HUDEP-2 (cell line): Measurements from ENCODE around the gene CDRT15L2.
"Not testable (repeated sequence)": the region's sequence is repeated elsewhere in the genome, so short reads cannot be mapped to it uniquely, and the experiment has no call there.

Experiments used
- DNase-seq, 76 experiments: peaks; one replicate each; lab custom pipeline; 2025; ENCODE audit not compliant: unreplicated experiment in 76 of 76; lab: John Stamatoyannopoulos, UW

The CDRT15L2 gene

GRCh38 chr17:20579424-20579823 is at the start of gene CDRT15L2:
CDRT15L2 (plus strand) TSS chr17:20579724; CDS start chr17:20579744, 20 bp downstream.
- DNase-seq = not testable (repeated sequence)

- DNase-seq = not testable (repeated sequence)
Observed at GRCh38 chr17:20530104-20530503, 49.4 kb upstream of the CDRT15L2 start.

DNA sequence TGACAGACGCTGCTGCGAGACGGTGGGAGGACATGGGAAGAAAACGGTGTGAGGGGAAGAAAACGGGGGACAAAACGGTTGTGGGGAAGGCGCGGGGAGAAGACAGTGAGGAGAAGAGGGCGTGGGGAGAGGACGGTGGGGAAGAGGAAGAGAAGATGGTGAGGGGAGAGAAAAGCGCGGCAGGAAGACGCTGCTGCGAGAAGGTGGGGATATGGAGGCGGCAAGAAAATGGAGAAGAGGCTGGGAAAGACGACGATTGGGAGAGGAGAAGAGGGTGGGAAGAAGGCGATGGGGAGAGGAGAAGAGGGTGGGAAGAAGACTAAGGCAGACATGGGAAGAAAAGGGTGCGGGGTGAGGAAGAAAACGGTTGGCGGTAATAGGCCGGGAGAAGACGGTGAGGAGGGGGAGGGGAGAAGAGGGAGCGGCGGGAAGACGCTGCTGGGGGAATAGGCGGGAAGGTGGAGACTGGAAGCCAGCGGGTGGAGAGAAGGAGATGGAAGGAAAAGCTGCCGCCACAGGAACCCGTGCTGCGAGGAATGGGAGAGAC is 46.9 kb upstream of the CDRT15L2 start:
- DNase-seq = not testable (repeated sequence)

DNA sequence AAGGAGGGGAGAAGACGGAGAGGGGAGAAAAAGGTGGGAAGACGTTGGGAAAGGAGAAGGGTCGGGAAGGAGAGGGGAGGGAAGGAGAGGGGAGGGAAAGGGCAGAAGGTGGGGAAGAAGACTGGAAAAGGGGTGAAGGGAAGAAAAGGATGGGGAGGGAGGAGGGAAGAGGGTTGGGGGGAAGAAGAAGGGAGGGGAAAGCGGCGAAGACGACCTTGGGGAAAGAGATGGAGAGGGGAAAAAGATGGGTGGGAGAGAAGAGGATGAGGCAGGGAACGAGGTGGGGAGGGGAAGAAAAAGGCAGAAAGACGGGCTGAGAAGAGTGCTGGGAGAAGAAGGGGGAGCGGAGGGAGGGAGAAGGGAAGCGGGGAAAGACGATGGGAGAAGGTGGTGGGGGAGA is 46.3 kb upstream of the CDRT15L2 start:
- DNase-seq = not testable (repeated sequence)

- DNase-seq = not testable (repeated sequence)
Observed at GRCh38 chr17:20534711-20535550, 44.6 kb upstream of the CDRT15L2 start.

DNA sequence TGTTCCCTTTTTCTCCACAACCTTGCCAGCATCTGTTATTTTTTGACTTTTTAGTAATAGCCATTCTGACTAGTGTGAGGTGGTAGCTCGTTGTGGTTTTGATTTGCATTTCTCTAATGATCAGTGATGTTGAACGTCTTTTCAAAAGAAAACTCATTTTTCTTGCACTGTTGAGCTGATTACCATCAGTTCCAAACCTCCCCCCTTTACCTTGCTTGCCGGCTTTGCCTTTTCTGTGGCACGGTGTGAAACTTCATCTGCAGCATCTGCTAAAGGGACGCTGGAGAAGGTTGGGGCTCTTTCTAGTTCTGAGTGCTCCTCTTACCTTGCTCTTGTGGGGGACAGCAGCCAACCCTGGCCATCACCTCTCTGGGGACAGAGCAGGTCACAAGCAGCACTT is 39.1 kb upstream of the CDRT15L2 start:
- not testable (repeated sequence) for DNase-seq

DNA sequence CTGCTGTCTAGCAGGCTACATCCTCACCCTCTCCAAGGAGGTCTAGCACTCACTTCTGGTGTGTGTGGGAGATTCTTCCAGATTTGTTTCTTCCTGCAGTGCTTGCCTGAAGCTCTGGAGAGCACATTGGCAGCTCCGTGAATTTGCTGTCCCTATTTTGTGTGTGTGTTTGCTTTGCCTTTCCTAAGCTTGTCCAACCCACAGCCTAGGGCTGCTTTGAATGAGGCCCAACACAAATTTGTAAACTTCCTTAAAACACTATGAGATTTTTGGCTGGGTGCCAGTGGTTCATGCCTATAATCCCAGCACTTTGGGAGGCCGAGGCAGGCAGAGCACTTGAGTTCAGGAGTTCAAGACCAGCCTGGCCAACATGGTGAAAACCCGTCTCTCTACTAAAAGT is 38.7 kb upstream of the CDRT15L2 start:
- DNase-seq = not testable (repeated sequence)

DNA sequence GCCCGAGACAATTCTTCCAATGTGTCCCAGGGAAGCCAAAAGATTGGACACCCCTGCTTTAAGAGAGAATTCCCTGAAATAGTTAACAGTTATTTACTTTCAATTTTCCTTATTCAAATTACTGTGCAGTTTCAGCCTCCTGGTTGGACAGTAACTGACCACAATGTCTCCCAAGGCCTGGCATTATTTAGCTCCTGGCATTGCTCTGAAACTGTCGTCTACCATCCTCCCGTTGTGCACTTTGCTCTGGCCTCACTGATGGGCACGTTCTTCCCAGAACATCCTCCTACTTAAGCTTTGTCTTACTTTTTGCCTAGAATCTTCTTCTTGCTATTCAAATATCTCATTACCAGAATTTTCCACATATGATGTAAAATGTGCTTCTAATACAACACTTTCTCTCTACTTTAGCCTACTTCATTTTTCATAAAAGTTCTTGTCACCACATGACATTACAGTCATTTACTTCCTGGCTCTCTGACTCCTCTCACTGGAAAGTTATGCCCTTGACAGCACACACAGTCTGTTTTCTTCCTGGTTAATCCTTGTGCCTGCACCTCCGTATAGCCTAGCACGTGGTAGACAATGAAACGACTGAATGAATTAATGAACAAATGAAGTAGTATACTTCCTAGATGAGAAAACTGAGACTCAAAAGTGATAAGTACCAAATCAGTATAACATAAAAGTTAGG is 37.5 kb upstream of the CDRT15L2 start:
- peak in 1 of 76 experiments; percentile 9 for DNase-seq

GRCh38 chr17:20547923-20548322 is 31.6 kb upstream of the CDRT15L2 start:
- not testable (repeated sequence) for DNase-seq

GRCh38 chr17:20552920-20553319 is 26.6 kb upstream of the CDRT15L2 start:
- DNase-seq = not testable (repeated sequence)

- not testable (repeated sequence) for DNase-seq
Observed at GRCh38 chr17:20554728-20555127, 24.8 kb upstream of the CDRT15L2 start.

GRCh38 chr17:20555135-20556010 is 24.2 kb upstream of the CDRT15L2 start:
- not testable (repeated sequence) for DNase-seq

GRCh38 chr17:20558096-20558495 is 21.4 kb upstream of the CDRT15L2 start:
- not testable (repeated sequence) for DNase-seq

DNA sequence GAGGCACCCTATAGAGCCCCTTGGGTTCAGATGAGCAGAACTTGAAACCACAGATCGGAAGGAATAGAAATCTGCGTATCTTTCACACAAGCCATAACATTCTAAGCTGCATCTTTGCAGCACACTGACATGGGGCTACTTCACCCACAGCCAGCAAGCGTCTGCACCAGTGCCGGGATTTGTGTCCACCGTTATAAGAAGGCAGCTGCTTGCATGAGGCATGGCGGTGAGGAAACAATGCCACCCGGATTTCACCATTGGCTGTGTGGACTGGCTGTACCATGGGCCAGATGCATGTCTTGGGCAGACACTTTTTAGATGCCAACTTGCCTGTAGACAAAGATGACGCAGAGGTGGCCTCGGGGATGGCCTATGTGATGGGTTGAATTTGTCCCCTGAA is 20.5 kb upstream of the CDRT15L2 start:
- DNase-seq = not testable (repeated sequence)

DNA sequence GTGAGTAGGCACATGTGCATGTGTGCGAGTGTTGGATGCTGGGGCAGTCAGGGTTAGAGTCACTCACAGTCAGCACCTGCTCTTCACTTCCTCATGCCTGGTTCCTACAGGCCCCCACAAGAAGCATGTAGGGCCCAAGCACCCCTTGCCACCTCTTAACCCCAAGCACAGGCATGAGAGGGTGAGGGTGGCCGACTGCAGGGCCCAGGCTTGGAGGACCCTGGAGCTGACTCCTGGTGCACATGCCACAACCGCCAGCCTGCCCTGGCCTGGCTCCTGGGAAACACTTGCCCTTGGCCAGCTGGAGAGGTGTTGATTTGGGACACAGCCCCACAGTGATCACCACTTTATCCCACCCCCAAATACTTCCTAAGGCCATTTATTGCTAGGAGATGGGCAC is 16.9 kb upstream of the CDRT15L2 start:
- no peak for DNase-seq

DNA sequence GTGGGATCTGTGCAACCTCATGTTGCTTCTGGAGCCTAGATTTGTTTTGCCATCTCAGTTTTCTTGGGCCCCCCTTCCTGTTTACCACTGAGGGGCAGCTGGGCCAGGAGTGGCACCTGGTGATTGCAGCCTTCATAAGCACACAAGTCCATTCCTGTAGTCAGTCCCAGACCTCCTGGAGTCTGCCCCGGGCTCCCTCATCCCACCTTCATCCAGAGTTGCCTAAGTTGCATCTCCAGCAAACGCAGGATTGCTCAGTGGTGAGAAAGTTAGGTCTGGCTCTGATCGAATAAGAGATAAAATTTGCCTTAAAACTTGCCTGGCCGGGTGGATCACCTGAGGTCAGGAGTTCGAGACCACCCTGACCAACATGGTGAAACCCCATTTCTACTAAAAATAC is 14.3 kb upstream of the CDRT15L2 start:
- DNase-seq = not testable (repeated sequence)

DNA sequence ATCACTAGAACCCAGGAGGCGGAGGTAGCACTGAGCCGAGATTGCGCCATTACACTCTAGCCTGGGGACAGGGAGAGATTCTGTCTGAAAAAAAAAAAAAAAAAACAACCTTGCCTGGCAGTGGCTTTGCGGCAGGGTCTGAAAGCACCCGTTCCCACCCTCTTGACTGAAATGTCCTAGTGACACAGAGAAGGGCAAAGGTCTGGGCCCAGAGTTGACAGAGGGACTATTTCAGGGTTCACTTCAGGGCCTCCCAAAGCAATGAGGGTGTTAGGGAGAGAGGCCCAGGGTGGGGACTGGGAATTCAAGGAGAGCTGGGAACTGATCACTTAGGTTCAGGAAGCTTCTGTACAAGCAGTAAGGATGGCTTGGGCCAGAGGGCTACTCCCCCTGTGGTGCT is 13.8 kb upstream of the CDRT15L2 start:
- no peak for DNase-seq

GRCh38 chr17:20566736-20567135 is 12.8 kb upstream of the CDRT15L2 start:
- not testable (repeated sequence) for DNase-seq

DNA sequence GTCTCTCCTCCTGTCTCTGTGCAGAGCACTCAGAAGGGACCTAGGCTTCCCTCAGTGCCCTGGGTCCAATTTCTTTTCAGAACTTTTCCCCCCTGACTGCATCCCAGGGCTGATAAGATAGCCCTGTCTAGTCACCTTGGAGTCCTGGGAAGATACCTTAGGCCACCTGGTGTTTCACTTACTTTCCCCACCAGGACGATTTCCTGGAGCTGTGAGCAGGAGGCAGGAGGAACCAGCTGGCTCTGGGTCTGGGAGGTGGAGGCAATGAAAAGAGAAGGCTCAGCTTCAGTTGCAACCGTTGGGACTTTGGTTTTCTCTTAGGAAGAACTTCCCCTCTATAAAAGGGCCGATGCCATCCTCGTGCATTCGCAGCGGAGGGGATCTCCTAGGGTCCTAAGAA is 12.1 kb upstream of the CDRT15L2 start:
- DNase-seq = not testable (repeated sequence)

DNA sequence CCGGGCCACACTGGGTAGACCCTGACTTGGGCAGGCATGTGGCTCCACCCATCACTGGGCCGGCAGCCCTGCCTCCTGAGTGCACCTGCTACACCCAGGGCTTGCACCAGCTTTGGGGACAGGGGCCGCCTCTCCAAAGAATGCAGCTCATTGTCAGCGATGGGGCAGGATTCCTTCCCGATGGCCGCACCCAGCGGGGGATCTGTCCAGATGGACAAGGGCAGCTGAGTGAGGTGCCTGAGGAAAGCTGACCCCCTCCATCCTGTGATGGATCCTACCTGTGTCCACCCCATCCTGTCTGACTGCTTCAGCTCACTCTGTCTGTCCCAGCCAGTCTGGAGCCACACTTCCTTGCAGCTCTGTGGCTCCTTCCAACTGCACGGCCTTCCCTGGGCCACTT is 10.9 kb upstream of the CDRT15L2 start:
- DNase-seq = not testable (repeated sequence)
